8988T (cell line): Measurements from ENCODE around the gene WDR83.
A peak's percentile ranks its signal among the peaks of the same experiment; 100 is the strongest.
"Not testable (repeated sequence)": the region's sequence is repeated elsewhere in the genome, so short reads cannot be mapped to it uniquely, and the experiment has no call there.

Source experiments
- DNase-seq: peaks from one replicate; pipeline ENCODE4 v3.0.0; 2011

The WDR83 gene

GRCh38 chr19:12687496-12688196, 21.0 kb downstream of the WDR83 start, which contains the start of gene GNG14:
TSS of gene GNG14 (plus strand) at chr19:12687998. CDS start at chr19:12688049, 51 bp downstream.
- no peak for DNase-seq

GRCh38 chr19:12689012-12689411, 22.4 kb downstream of the WDR83 start:
- no peak for DNase-seq

GRCh38 chr19:12689581-12690216, 23.1 kb downstream of the WDR83 start:
- DNase-seq = no peak

- no peak for DNase-seq
Measured at GRCh38 chr19:12692960-12693359, 26.4 kb downstream of the WDR83 start.

- DNase-seq = no peak
Measured at GRCh38 chr19:12694641-12695040, 28.0 kb downstream of the WDR83 start.

GRCh38 chr19:12695096-12695495, 28.5 kb downstream of the WDR83 start:
- DNase-seq = no peak

- no peak for DNase-seq
Measured at GRCh38 chr19:12695514-12695913, 28.9 kb downstream of the WDR83 start.

- DNase-seq = no peak
Measured at GRCh38 chr19:12695997-12696365, 29.4 kb downstream of the WDR83 start.

GRCh38 chr19:12696366-12697335, 30.0 kb downstream of the WDR83 start, which contains the start of gene FBXW9:
TSS of gene FBXW9 (minus strand) at chr19:12696631. CDS start at chr19:12696581, 50 bp downstream.
- DNase-seq = peak; percentile 92

- not testable (repeated sequence) for DNase-seq
Measured at GRCh38 chr19:12697425-12697824, 30.8 kb downstream of the WDR83 start.

- DNase-seq = no peak
Measured at GRCh38 chr19:12698138-12698537, 31.5 kb downstream of the WDR83 start.

GRCh38 chr19:12701596-12702282, 35.1 kb downstream of the WDR83 start:
- no peak for DNase-seq

GRCh38 chr19:12703046-12703445, 36.4 kb downstream of the WDR83 start:
- DNase-seq = peak; percentile 38

- DNase-seq = no peak
Measured at GRCh38 chr19:12705169-12705568, 38.6 kb downstream of the WDR83 start.

GRCh38 chr19:12705654-12706331, 39.2 kb downstream of the WDR83 start:
- DNase-seq = no peak

- no peak for DNase-seq
Measured at GRCh38 chr19:12706332-12706718, 39.7 kb downstream of the WDR83 start.

GRCh38 chr19:12708641-12709040, 42.0 kb downstream of the WDR83 start:
- DNase-seq = no peak

- no peak for DNase-seq
Measured at GRCh38 chr19:12711187-12711586, 44.6 kb downstream of the WDR83 start.

GRCh38 chr19:12712077-12712476, 45.5 kb downstream of the WDR83 start:
- DNase-seq = not testable (repeated sequence)

GRCh38 chr19:12713304-12713703, 46.7 kb downstream of the WDR83 start:
- not testable (repeated sequence) for DNase-seq

- DNase-seq = no peak
Measured at GRCh38 chr19:12715102-12715501, 48.5 kb downstream of the WDR83 start.

- no peak for DNase-seq
Measured at GRCh38 chr19:12715929-12716328, 49.3 kb downstream of the WDR83 start.
